T-helper 22 cell (primary cell): ENCODE data around the gene NOTCH2.

Source experiments
- DNase-seq: peaks from one replicate; pipeline ENCODE4 v3.0.0-alpha.2; 2020; ENCODE audit warnings: low read depth

The NOTCH2 gene

GRCh38 chr1:119943216-119943615, 126.2 kb downstream of the NOTCH2 start:
- DNase-seq = no peak

- DNase-seq = no peak
Measured at GRCh38 chr1:119941392-119941791, 128.1 kb downstream of the NOTCH2 start.

- no peak for DNase-seq
Measured at GRCh38 chr1:119940697-119941096, 128.8 kb downstream of the NOTCH2 start.

GRCh38 chr1:119937198-119937597, 132.3 kb downstream of the NOTCH2 start:
- no peak for DNase-seq

GRCh38 chr1:119935915-119936314, 133.5 kb downstream of the NOTCH2 start:
- DNase-seq = no peak

GRCh38 chr1:119935373-119935772, 134.1 kb downstream of the NOTCH2 start:
- DNase-seq = no peak

GRCh38 chr1:119933397-119933796, 136.1 kb downstream of the NOTCH2 start:
- no peak for DNase-seq

- no peak for DNase-seq
Measured at GRCh38 chr1:119929643-119930315, 139.7 kb downstream of the NOTCH2 start.

- no peak for DNase-seq
Measured at GRCh38 chr1:119926553-119926952, 142.9 kb downstream of the NOTCH2 start.

GRCh38 chr1:119924948-119925898, 144.2 kb downstream of the NOTCH2 start:
- DNase-seq = no peak

GRCh38 chr1:119920104-119920968, 149.1 kb downstream of the NOTCH2 start:
- no peak for DNase-seq

- no peak for DNase-seq
Measured at GRCh38 chr1:119919241-119919640, 150.2 kb downstream of the NOTCH2 start.

GRCh38 chr1:119918301-119918700, 151.2 kb downstream of the NOTCH2 start:
- DNase-seq = no peak

- no peak for DNase-seq
Measured at GRCh38 chr1:119917304-119918055, 152.0 kb downstream of the NOTCH2 start.

GRCh38 chr1:119915517-119915916, 153.9 kb downstream of the NOTCH2 start:
- DNase-seq = no peak

- DNase-seq = no peak
Measured at GRCh38 chr1:119914071-119914470, 155.4 kb downstream of the NOTCH2 start.

- DNase-seq = no peak
Measured at GRCh38 chr1:119912963-119913362, 156.5 kb downstream of the NOTCH2 start.

GRCh38 chr1:119911775-119912174, 157.7 kb downstream of the NOTCH2 start:
- no peak for DNase-seq

- no peak for DNase-seq
Measured at GRCh38 chr1:119910618-119911017, 158.8 kb downstream of the NOTCH2 start.

- no peak for DNase-seq
Measured at GRCh38 chr1:119909890-119910596, 159.4 kb downstream of the NOTCH2 start.

GRCh38 chr1:119908661-119909060, 160.8 kb downstream of the NOTCH2 start:
- no peak for DNase-seq
